ENCODE results near the gene INMT. TPM values are rescaled to one million over a fixed set of nuclear protein-coding genes. Genes with fewer than 3 reads are reported as not detected.

The INMT gene
- total RNA-seq, 2 experiments from 2014 or later: 0.32 TPM; not detected in 1

GRCh38 chr7:30750010-30750409, 1.9 kb upstream of the INMT start:
- H3K9me2 ChIP-seq (ENCODE audit: insufficient read depth, low read length): no peaks in the 10 kb centered on the region
- intact Hi-C loops (cut with micrococcal nuclease; ENCODE audit: unreplicated experiment): no loop called here
- TF ChIP-seq EZH2phosphoT487 (IDR thresholded peaks at IDR 0.05; ENCODE audit: borderline replicate concordance, low read depth, low read length) (no peak), CTCF (conservative IDR thresholded peaks at IDR 0.05; ENCODE audit: low read length) (no peak)
- DNase-seq (ENCODE audit: low spot score): no peak
- no peak overlapping the region for H3K4me3 ChIP-seq (ENCODE audit: low read depth, low read length, poor library complexity, severe bottlenecking)
- H4K20me1 ChIP-seq (ENCODE audit: insufficient read depth, low read length): no peaks in the 10 kb centered on the region
- no TSS peak for BruUV-seq (replicated peaks)
- no peaks in the 10 kb centered on the region for H3K4me1 ChIP-seq (ENCODE audit: insufficient read depth, low read length, poor library complexity, severe bottlenecking)
- H3K79me2 ChIP-seq (ENCODE audit: insufficient read depth, low read depth, low read length): no peaks in the 10 kb centered on the region
- no peak overlapping the region for H3K27ac ChIP-seq (ENCODE audit: low read depth, low read length, poor library complexity, severe bottlenecking)
- CTCF ChIA-PET (ENCODE audit: unreplicated experiment): no interaction called here
- H3K9me3 ChIP-seq (ENCODE audit: low read length): no peaks in the 10 kb centered on the region
- POLR2A ChIA-PET: interaction anchor here (0.9 kb wide), 1 partner anchor 9 kb away, joined by 6 read pairs; no protein-coding TSS in a partner anchor
- H2AFZ ChIP-seq (ENCODE audit: low read length): no peak overlapping the region
- no peak overlapping the region for H3K4me2 ChIP-seq (ENCODE audit: low read length)
- no peaks in the 10 kb centered on the region for H3K36me3 ChIP-seq (ENCODE audit: insufficient read depth, low read length)

- ChIA-PET CTCF (ENCODE audit: unreplicated experiment) (no interaction called here), POLR2A (interaction anchor here (0.9 kb wide), 2 partner anchors 8 to 636 kb away, joined by 3 to 6 read pairs; no protein-coding TSS in a partner anchor)
- H3K4me2 ChIP-seq (ENCODE audit: low read length): no peak overlapping the region
- intact Hi-C loops (cut with micrococcal nuclease; ENCODE audit: unreplicated experiment): no loop called here
- H3K36me3 ChIP-seq (ENCODE audit: insufficient read depth, low read length): no peaks in the 10 kb centered on the region
- no peak overlapping the region for H3K27ac ChIP-seq (ENCODE audit: low read depth, low read length, poor library complexity, severe bottlenecking)
- H3K4me3 ChIP-seq (ENCODE audit: low read depth, low read length, poor library complexity, severe bottlenecking): no peak overlapping the region
- DNase-seq (ENCODE audit: low spot score): no peak
- no peaks in the 10 kb centered on the region for H3K79me2 ChIP-seq (ENCODE audit: insufficient read depth, low read depth, low read length)
- no peak overlapping the region for H2AFZ ChIP-seq (ENCODE audit: low read length)
- no peaks in the 10 kb centered on the region for H3K4me1 ChIP-seq (ENCODE audit: insufficient read depth, low read length, poor library complexity, severe bottlenecking)
- H4K20me1 ChIP-seq (ENCODE audit: insufficient read depth, low read length): no peaks in the 10 kb centered on the region
- TF ChIP-seq EZH2phosphoT487 (IDR thresholded peaks at IDR 0.05; ENCODE audit: borderline replicate concordance, low read depth, low read length): no peak
- TF ChIP-seq CTCF (conservative IDR thresholded peaks at IDR 0.05; ENCODE audit: low read length): no peak
- no peaks in the 10 kb centered on the region for H3K9me3 ChIP-seq (ENCODE audit: low read length)
- no peaks in the 10 kb centered on the region for H3K9me2 ChIP-seq (ENCODE audit: insufficient read depth, low read length)
- BruUV-seq (replicated peaks): no TSS peak
These were observed 968 bp upstream of the INMT start for GRCh38 chr7:30750683-30751650.

GRCh38 chr7:30752484-30752883, 549 bp downstream of the INMT start:
- TF ChIP-seq CTCF (conservative IDR thresholded peaks at IDR 0.05; ENCODE audit: low read length) (no peak), EZH2phosphoT487 (IDR thresholded peaks at IDR 0.05; ENCODE audit: borderline replicate concordance, low read depth, low read length) (no peak)
- no peak overlapping the region for H2AFZ ChIP-seq (ENCODE audit: low read length)
- no peaks in the 10 kb centered on the region for H3K9me2 ChIP-seq (ENCODE audit: insufficient read depth, low read length)
- H3K79me2 ChIP-seq (ENCODE audit: insufficient read depth, low read depth, low read length): no peaks in the 10 kb centered on the region
- no peak overlapping the region for H3K4me2 ChIP-seq (ENCODE audit: low read length)
- no peaks in the 10 kb centered on the region for H4K20me1 ChIP-seq (ENCODE audit: insufficient read depth, low read length)
- ChIA-PET POLR2A (interaction anchor here (0.9 kb wide), 1 partner anchor 638 kb away, joined by 3 read pairs; no protein-coding TSS in a partner anchor), CTCF (ENCODE audit: unreplicated experiment) (no interaction called here)
- no peak overlapping the region for H3K4me3 ChIP-seq (ENCODE audit: low read depth, low read length, poor library complexity, severe bottlenecking)
- no TSS peak for BruUV-seq (replicated peaks)
- no peak for DNase-seq (ENCODE audit: low spot score)
- no peaks in the 10 kb centered on the region for H3K36me3 ChIP-seq (ENCODE audit: insufficient read depth, low read length)
- H3K4me1 ChIP-seq (ENCODE audit: insufficient read depth, low read length, poor library complexity, severe bottlenecking): no peaks in the 10 kb centered on the region
- intact Hi-C loops (cut with micrococcal nuclease; ENCODE audit: unreplicated experiment): no loop called here
- no peaks in the 10 kb centered on the region for H3K9me3 ChIP-seq (ENCODE audit: low read length)
- H3K27ac ChIP-seq (ENCODE audit: low read depth, low read length, poor library complexity, severe bottlenecking): no peak overlapping the region
